Upper lobe of left lung (tissue), 4 donors: ENCODE data around the gene SPINT1.

Experiments used
- CTCF ChIP-seq, 6 experiments: fragments of 450-650 bp in 4 of 6; fragments of 200-600 bp in 2 of 6; sonication (generic) in 2 of 6; IDR thresholded peaks; one replicate each; pipeline ENCODE4 v1.5.1; 2016 to 2019; ENCODE audit warnings: antibody characterized with exemption in 6 of 6
- EP300 ChIP-seq, 4 donors: sonication (generic); formaldehyde crosslinking; IDR thresholded peaks; one replicate each; pipeline ENCODE4 v1.5.1; 2017; ENCODE audit warnings: antibody characterized with exemption in 4 of 4, control low read depth in 2 of 4
- POLR2A ChIP-seq, 4 donors: fragments of 450-650 bp; IDR thresholded peaks; one replicate each; pipeline ENCODE4 v1.5.1; 2016 to 2017; ENCODE audit warnings: antibody characterized with exemption in 4 of 4, mild to moderate bottlenecking in 2 of 4

GRCh38 chr15:40855706-40856234 is 11.9 kb downstream of the SPINT1 start:
- no peak for TF ChIP-seq CTCF (IDR thresholded peaks at IDR 0.05)
- TF ChIP-seq POLR2A (IDR thresholded peaks at IDR 0.05), result no peak
- no peak for TF ChIP-seq EP300 (IDR thresholded peaks at IDR 0.05)
